Activated CD4-positive, CD25-positive, alpha-beta regulatory T cell treated with anti-CD3 and anti-CD28 coated beads, Interleukin-2, amount 50 U/mL, for 72 hours (primary cell): Measurements from ENCODE around the gene TMEM156.
"Not testable (repeated sequence)": the region's sequence is repeated elsewhere in the genome, so short reads cannot be mapped to it uniquely, and the experiment has no call there.

Experiments used
- DNase-seq: peaks from one replicate; pipeline ENCODE4 v3.0.0; 2021

Gene TMEM156

GRCh38 chr4:38988353-38988752, 43.9 kb downstream of the TMEM156 start:
- not testable (repeated sequence) for DNase-seq

- no peak for DNase-seq
Observed at GRCh38 chr4:38987491-38987890, 44.7 kb downstream of the TMEM156 start.

GRCh38 chr4:38985410-38986100, 46.7 kb downstream of the TMEM156 start:
- no peak for DNase-seq

- DNase-seq: no peak
Observed at GRCh38 chr4:38983787-38984598, 48.2 kb downstream of the TMEM156 start.

- no peak for DNase-seq
Observed at GRCh38 chr4:38983291-38983690, 48.9 kb downstream of the TMEM156 start.

GRCh38 chr4:38982361-38983095, 49.7 kb downstream of the TMEM156 start:
- no peak for DNase-seq

- DNase-seq: no peak
Observed at GRCh38 chr4:38980903-38981676, 51.1 kb downstream of the TMEM156 start.

GRCh38 chr4:38979511-38980230, 52.5 kb downstream of the TMEM156 start:
- no peak for DNase-seq

- no peak for DNase-seq
Observed at GRCh38 chr4:38979081-38979480, 53.1 kb downstream of the TMEM156 start.

- DNase-seq: no peak
Observed at GRCh38 chr4:38976308-38976707, 55.9 kb downstream of the TMEM156 start.

GRCh38 chr4:38968668-38969067, 63.5 kb downstream of the TMEM156 start:
- no peak for DNase-seq

- no peak for DNase-seq
Observed at GRCh38 chr4:38967260-38968095, 64.7 kb downstream of the TMEM156 start.

- no peak for DNase-seq
Observed at GRCh38 chr4:38965866-38966265, 66.3 kb downstream of the TMEM156 start.

- DNase-seq: no peak
Observed at GRCh38 chr4:38964942-38965775, 67.0 kb downstream of the TMEM156 start.

- not testable (repeated sequence) for DNase-seq
Observed at GRCh38 chr4:38959248-38959647, 73.0 kb downstream of the TMEM156 start.

- no peak for DNase-seq
Observed at GRCh38 chr4:38958453-38959190, 73.6 kb downstream of the TMEM156 start.

- DNase-seq: no peak
Observed at GRCh38 chr4:38957893-38958292, 74.3 kb downstream of the TMEM156 start.

- no peak for DNase-seq
Observed at GRCh38 chr4:38957261-38957815, 74.9 kb downstream of the TMEM156 start.

GRCh38 chr4:38955957-38956356, 76.3 kb downstream of the TMEM156 start:
- DNase-seq: no peak
